HG03439 (cell line): ENCODE data around the gene PRRT4.

Source experiments
- ATAC-seq: cut with Tn5 transposase; IDR thresholded peaks from one replicate; pipeline ENCODE4 v1.9.1; 2021; ENCODE audit warnings: mild to moderate bottlenecking, moderate library complexity; ENCODE audit not compliant: unreplicated experiment

The PRRT4 gene

GRCh38 chr7:128376077-128376476 is 14.6 kb upstream of the PRRT4 start:
- no peak for ATAC-seq

- ATAC-seq: no peak
Measured at GRCh38 chr7:128374041-128374440, 12.6 kb upstream of the PRRT4 start.

- ATAC-seq: no peak
Measured at GRCh38 chr7:128373606-128374005, 12.1 kb upstream of the PRRT4 start.

- ATAC-seq: no peak
Measured at GRCh38 chr7:128370491-128370890, 9.0 kb upstream of the PRRT4 start.

- ATAC-seq: no peak
Measured at GRCh38 chr7:128366986-128367385, 5.5 kb upstream of the PRRT4 start.

GRCh38 chr7:128366300-128366699 is 4.8 kb upstream of the PRRT4 start:
- no peak for ATAC-seq

GRCh38 chr7:128365432-128365831 is 3.9 kb upstream of the PRRT4 start:
- no peak for ATAC-seq

- no peak for ATAC-seq
Measured at GRCh38 chr7:128364166-128364870, 2.8 kb upstream of the PRRT4 start.

- ATAC-seq: no peak
Measured at GRCh38 chr7:128363261-128363721, 1.8 kb upstream of the PRRT4 start.

- no peak for ATAC-seq
Measured at GRCh38 chr7:128362670-128363069, 1.2 kb upstream of the PRRT4 start.

GRCh38 chr7:128360359-128360678 is 1.2 kb downstream of the PRRT4 start:
- no peak for ATAC-seq

GRCh38 chr7:128359939-128360338 is 1.6 kb downstream of the PRRT4 start:
- ATAC-seq: no peak

- ATAC-seq: no peak
Measured at GRCh38 chr7:128359336-128359735, 2.2 kb downstream of the PRRT4 start.

- no peak for ATAC-seq
Measured at GRCh38 chr7:128358233-128358632, 3.3 kb downstream of the PRRT4 start.

- ATAC-seq: no peak
Measured at GRCh38 chr7:128357217-128357613, 4.3 kb downstream of the PRRT4 start.

GRCh38 chr7:128356546-128357216 is 4.8 kb downstream of the PRRT4 start:
- no peak for ATAC-seq

GRCh38 chr7:128353610-128354009 is 7.9 kb downstream of the PRRT4 start:
- ATAC-seq: no peak

- no peak for ATAC-seq
Measured at GRCh38 chr7:128353189-128353588, 8.3 kb downstream of the PRRT4 start.

GRCh38 chr7:128352636-128353035 is 8.9 kb downstream of the PRRT4 start:
- no peak for ATAC-seq

- no peak for ATAC-seq
Measured at GRCh38 chr7:128352153-128352537, 9.3 kb downstream of the PRRT4 start.

- no peak for ATAC-seq
Measured at GRCh38 chr7:128351296-128352152, 10.0 kb downstream of the PRRT4 start.
